ENCODE data around the gene FURIN.
"Not testable (repeated sequence)": the region's sequence is repeated elsewhere in the genome, so short reads cannot be mapped to it uniquely, and the experiment has no call there.

Gene FURIN

DNA sequence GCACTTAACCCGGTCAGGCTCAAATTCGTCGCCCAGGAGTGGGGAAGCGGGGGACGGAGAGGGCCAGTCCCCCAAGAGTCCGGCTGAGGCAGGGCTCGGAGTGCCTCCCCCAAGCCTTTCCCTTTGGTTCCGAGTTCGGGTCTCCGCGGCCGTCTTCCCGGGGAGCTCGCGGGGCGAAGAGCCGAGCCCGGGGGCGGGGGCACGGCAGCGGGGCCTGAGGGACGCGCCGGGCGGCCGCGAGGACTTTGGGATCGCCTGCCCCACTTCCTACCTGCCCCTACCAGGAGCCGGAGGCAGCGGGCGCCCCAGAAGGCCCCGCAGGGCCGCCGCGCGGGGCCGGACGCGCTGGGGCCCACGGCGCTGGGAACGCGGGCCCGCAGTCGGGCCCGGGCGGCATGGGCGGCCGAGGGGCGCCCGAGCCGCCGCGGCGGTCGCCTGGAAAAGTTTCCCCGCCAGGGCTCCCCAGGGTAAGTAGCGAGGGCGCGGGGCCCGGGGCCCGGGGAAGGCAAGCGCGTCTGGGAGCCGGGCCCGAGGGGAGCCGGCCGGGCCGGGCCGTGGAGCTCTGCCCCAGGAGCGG lies 2.8 kb downstream of the FURIN start:
- DNase-seq = peak in 2 of 5 donors; percentile 34 to 57

DNA sequence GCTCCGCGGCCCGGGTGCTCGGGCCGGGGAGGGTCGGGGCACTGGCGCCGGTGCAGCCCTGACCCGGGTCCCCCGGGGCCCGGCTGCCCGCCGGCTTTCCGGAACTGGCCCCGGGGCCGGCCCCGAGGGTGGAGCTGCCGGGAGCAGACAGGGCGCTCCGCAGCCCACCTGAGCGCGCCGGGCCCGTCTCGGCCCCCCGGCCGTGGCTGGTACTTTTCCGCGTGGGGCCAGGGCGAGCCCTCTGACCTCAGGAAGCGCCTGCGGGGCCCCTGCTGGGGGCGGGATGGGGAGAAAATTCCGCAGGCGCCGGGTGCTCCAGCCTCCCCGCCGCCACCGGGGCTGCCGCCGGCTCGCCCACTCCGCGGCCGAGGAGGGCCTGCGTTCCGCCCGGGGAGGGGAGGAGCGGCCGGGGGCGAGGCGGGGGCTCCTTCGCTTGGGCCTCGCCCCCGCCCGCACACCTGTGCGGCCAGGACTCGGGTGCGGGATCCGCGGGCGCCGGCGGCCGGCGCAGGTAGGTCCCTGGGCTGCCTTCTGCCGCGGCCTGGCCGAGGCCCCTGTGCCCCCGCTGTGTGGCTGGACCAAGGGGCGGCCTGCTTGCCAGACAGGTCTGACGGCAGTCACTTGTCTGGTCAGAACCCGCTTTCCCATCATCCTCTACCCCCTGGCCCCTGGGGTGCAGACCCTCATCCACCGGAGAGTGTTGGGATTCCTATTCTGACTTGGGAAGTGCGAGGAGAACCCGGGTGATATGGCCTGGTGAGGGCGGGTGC lies 3.5 kb downstream of the FURIN start:
- DNase-seq = peak in 2 of 5 donors; percentile 25 to 35

DNA sequence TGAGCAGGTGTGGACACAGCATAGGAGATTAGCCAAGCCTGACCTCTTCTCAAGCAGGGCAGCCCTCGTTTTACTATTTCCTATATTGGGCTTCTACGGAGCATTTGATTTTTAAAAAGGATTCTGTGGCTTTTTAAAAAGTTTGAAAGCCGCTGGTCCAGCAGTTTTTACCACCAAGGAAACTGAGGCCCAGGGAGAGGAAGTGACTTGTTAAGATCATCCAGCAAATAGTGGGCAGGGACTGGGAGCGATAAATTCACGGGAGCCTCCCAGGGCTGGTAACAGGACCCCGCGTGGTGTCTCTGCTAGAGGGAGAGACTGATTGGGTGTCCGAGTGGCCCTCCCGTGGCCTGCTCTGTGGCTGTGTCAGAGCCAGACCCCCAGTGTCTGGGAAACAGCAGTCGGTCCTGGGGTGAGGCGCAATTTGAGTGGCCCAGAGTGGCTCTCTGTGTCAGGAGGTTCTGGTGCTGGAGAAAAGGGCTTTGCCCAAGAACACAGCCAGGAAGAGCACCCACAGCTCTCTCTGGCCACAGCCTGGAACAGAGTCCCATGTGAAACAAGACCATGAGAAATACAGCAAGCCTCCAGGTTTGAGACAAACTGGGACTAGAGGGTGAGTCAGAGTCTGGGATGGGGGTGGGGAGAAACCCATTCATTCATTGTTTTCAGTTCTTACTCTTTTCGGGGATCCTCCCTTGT lies 4.2 kb downstream of the FURIN start:
- DNase-seq = peak in 1 of 5 donors; percentile 63

DNA sequence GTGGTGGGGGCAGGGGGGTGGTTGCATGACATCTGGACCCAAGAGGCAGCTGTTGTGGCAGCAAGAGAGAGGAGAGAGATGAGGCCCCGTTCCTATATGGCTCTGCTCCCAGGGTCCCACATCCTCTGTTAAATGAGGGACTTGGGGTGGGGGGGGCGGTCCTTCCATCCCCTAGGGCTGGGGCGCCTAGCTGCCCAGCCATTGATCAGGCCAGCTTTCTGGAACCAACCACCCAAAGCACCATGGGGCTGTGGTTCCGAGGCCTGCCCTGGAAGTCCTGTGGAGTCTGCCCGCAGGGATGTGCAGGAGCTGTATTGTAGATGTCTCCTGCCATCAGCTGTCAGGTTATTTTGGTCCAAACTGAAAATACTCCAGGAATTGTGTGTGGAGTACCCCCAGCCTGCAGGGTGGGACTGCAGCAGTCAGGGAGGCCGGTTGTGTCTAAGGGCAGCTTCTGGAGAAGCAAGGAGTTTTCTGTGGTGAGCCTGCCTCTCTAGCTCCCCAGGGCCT lies 5.2 kb downstream of the FURIN start:
- DNase-seq = no peak

DNA sequence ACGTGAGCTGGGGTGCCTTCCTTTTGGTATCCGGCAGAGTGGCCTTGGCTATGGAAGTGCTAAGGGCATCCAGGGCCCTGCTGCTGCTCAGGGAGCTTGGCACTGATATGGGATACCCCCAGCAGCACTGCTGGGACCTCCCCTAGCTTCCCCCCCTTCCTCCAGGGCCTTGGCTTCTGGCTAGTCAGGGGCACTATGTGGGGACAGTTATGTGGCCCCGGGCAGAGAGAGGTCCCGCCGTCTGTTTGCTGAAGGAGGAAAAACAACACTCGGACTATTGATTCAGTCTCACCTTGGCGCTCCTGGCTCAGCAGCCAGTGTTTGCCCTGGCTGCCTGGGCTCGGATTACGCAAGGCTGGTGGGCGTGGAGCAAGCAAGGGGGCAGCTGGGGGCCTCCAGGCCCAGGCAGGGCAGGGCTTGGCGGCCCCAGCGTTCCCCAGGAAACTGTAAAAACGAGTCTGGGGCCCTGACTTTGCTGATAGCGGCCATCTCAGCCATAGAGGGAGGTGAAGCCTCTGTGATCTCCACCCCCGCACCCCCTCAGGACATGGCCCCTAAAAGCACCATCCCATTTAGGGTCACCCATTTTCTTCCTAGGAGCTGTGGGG lies 5.7 kb downstream of the FURIN start:
- no peak for DNase-seq

DNA sequence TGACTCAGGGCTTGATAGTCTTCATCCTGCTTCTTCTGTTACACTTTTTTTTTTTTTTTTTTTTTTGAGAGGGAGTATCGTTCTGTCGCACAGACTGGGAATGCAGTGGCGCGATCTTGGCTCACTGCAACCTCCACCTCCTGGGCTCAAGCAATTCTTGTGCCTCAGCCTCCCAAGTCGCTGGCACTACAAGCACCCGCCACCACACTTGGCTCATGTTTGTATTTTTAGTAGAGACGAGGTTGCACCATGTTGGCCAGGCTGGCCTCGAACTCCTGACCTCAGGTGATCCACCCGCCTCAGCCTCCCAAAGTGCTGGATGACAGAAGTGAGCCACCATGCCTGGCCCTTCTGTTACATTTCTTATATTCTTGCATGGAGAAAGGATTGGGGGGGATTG lies 6.6 kb downstream of the FURIN start:
- DNase-seq = not testable (repeated sequence)

DNA sequence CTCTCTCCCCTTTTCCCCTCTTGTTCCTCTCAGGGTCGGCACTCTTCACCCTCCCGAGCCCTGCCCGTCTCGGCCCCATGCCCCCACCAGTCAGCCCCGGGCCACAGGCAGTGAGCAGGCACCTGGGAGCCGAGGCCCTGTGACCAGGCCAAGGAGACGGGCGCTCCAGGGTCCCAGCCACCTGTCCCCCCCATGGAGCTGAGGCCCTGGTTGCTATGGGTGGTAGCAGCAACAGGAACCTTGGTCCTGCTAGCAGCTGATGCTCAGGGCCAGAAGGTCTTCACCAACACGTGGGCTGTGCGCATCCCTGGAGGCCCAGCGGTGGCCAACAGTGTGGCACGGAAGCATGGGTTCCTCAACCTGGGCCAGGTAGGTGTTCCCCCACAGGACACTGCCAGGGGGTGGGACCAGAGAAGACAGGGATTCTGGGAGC lies 7.2 kb downstream of the FURIN start:
- DNase-seq = no peak

DNA sequence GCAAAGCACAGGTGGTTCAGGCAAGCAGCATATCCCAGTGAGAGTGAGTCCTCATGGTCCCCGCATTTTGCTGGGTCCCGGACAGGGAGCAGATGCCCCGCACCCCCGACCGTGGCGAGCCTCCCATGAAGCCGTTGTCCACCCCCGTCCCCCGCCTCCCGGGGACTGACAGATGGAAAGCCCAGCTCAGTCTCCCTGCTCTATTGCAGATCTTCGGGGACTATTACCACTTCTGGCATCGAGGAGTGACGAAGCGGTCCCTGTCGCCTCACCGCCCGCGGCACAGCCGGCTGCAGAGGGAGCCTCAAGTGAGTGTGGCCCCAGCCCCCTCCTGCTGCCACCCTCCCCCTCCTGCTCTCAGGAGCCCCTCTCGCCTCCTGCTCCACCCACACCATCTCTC lies 7.7 kb downstream of the FURIN start:
- no peak for DNase-seq

DNA sequence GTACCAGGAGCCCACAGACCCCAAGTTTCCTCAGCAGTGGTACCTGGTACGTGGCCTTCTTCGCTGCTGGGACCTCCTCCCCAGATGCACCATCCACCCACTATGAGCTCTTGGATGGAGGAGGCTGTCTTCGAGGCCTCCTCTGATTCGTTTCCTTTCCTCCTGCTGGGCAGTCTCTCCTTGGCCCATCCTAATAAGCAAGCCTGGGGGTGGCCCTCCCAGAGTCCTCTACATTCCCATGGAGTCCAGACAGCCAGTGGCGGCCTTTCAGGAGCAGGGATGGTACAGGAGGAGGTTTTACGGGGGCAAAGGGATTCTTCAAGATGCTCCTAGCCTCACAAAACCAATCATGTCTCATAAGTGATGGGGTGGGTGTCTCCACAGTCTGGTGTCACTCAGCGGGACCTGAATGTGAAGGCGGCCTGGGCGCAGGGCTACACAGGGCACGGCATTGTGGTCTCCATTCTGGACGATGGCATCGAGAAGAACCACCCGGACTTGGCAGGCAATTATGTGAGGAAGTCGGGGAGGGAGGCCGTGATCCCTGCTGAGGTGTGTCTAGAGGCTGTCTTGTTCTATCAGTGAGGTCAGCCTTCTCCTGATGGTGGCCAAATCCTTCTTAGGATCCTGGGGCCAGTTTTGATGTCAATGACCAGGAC lies 8.3 kb downstream of the FURIN start:
- no peak for DNase-seq

DNA sequence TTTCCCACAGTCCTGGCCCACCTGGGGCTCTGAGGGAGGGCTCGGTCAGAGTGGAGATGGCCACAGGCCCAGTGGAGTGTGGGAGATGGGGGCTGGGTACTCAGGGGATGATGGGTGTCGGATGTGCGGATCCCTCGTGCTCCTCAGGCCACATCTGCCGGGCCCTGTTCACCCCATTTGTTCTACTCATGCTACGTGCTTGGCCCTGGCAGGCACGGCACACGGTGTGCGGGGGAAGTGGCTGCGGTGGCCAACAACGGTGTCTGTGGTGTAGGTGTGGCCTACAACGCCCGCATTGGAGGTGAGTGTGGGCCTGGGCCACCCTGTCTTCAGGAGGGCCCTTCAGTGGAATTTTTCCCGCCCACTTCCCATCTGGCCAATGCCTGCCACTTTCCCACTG lies 8.9 kb downstream of the FURIN start:
- DNase-seq = no peak

DNA sequence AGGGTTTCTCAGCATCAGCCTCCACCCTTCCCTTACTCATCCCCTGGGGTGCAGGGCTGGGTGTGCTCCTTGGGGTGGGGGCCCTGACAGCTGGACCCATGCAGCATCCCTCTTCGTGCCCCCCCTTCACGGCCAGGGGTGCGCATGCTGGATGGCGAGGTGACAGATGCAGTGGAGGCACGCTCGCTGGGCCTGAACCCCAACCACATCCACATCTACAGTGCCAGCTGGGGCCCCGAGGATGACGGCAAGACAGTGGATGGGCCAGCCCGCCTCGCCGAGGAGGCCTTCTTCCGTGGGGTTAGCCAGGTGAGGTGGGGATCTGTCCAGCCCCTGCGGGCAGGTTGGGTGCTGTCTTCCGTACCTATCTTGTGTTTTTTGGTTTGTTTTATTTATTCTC lies 9.6 kb downstream of the FURIN start:
- no peak for DNase-seq

DNA sequence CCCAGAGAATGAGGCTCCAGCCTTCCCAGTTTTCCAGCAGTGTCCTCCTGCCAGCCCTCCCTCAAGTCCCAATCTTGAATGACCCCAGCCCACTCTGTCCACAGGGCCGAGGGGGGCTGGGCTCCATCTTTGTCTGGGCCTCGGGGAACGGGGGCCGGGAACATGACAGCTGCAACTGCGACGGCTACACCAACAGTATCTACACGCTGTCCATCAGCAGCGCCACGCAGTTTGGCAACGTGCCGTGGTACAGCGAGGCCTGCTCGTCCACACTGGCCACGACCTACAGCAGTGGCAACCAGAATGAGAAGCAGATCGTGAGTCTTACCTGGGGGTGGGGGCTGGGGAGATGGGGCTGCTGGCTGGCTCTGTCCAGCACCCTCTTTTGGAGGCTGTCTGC lies 10.3 kb downstream of the FURIN start:
- no peak for DNase-seq

DNA sequence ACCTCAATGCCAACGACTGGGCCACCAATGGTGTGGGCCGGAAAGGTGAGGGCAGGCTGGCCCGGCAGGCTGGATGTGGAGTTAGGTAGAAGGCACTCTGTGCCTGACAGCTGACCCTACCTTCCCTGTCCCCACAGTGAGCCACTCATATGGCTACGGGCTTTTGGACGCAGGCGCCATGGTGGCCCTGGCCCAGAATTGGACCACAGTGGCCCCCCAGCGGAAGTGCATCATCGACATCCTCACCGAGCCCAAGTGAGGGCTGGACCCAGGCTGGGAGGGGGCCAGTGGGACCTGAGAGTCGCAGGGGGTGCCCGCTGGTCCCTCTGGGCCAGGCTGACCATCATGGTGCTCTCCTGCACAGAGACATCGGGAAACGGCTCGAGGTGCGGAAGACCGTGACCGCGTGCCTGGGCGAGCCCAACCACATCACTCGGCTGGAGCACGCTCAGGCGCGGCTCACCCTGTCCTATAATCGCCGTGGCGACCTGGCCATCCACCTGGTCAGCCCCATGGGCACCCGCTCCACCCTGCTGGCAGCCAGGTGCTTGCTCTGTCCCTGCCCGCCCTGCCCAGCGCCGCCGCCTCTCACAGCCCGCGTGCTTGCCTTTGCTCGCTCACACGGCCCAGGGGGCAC lies 11.5 kb downstream of the FURIN start:
- no peak for DNase-seq

DNA sequence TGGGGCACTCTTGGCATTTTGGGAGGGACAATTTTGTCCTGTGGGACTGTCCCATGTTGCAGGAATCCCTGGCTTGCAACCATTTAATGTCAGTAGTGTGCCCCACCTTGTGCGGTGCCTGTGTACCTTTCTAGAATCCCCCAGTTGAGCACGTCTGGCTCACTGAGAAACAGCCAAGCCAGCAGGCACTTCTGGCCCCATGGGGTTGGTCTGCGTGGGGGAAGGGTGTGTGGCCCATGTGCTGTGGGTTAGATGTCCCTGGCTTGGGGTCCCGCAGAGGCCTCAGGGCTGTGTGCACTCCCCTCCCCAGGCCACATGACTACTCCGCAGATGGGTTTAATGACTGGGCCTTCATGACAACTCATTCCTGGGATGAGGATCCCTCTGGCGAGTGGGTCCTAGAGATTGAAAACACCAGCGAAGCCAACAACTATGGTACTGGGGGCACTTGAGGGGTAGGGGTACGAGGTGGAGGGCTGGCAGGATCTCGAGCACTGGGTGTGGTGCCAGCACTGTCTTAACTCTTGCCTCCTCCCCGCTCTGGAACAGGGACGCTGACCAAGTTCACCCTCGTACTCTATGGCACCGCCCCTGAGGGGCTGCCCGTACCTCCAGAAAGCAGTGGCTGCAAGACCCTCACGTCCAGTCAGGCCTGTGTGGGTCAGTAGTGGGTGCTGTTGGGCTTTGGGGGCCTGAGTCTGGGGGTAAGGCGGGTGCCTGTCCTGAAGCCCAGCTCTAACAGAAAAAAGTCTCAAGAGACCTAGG lies 12.2 kb downstream of the FURIN start:
- no peak for DNase-seq

DNA sequence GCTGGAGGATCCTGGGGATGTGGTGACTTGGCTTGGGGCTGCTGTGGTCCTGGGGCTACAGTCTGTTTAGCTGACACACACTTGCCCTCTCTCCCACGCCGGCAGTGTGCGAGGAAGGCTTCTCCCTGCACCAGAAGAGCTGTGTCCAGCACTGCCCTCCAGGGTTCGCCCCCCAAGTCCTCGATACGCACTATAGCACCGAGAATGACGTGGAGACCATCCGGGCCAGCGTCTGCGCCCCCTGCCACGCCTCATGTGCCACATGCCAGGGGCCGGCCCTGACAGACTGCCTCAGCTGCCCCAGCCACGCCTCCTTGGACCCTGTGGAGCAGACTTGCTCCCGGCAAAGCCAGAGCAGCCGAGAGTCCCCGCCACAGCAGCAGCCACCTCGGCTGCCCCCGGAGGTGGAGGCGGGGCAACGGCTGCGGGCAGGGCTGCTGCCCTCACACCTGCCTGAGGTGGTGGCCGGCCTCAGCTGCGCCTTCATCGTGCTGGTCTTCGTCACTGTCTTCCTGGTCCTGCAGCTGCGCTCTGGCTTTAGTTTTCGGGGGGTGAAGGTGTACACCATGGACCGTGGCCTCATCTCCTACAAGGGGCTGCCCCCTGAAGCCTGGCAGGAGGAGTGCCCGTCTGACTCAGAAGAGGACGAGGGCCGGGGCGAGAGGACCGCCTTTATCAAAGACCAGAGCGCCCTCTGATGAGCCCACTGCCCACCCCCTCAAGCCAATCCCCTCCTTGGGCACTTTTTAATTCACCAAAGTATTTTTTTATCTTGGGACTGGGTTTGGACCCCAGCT lies 13.0 kb downstream of the FURIN start:
- DNase-seq = no peak

DNA sequence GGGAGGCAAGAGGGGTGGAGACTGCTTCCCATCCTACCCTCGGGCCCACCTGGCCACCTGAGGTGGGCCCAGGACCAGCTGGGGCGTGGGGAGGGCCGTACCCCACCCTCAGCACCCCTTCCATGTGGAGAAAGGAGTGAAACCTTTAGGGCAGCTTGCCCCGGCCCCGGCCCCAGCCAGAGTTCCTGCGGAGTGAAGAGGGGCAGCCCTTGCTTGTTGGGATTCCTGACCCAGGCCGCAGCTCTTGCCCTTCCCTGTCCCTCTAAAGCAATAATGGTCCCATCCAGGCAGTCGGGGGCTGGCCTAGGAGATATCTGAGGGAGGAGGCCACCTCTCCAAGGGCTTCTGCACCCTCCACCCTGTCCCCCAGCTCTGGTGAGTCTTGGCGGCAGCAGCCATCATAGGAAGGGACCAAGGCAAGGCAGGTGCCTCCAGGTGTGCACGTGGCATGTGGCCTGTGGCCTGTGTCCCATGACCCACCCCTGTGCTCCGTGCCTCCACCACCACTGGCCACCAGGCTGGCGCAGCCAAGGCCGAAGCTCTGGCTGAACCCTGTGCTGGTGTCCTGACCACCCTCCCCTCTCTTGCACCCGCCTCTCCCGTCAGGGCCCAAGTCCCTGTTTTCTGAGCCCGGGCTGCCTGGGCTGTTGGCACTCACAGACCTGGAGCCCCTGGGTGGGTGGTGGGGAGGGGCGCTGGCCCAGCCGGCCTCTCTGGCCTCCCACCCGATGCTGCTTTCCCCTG lies 13.8 kb downstream of the FURIN start:
- DNase-seq = no peak

DNA sequence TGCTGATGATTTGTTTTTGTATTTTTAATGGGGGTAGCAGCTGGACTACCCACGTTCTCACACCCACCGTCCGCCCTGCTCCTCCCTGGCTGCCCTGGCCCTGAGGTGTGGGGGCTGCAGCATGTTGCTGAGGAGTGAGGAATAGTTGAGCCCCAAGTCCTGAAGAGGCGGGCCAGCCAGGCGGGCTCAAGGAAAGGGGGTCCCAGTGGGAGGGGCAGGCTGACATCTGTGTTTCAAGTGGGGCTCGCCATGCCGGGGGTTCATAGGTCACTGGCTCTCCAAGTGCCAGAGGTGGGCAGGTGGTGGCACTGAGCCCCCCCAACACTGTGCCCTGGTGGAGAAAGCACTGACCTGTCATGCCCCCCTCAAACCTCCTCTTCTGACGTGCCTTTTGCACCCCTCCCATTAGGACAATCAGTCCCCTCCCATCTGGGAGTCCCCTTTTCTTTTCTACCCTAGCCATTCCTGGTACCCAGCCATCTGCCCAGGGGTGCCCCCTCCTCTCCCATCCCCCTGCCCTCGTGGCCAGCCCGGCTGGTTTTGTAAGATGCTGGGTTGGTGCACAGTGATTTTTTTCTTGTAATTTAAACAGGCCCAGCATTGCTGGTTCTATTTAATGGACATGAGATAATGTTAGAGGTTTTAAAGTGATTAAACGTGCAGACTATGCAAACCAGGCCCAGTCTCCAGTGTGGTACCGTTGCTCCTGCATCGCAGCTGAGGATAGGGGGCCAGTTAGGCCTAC lies 14.6 kb downstream of the FURIN start:
- DNase-seq = no peak

DNA sequence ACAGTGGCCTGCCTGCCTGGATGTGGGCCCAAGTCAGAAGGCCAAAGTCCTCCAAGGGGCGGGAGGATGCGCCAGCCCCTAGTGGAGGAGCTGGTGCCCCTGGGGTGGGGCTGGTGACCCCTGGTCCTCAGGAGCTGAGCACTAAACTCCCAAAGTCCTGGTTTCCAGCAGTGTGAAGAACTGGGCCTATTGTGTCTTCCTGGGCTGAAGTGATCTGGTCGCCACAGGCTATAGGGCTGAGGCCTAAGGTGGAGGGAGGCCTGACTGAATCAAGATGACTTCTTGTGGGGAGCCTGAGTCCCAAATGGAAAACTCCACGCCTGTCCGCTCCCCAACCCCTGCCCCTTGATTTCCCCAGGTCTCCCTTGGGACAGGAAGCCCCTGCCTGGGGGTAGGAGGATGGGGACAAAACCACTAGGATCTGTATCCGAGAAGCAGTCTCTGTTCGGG lies 15.2 kb downstream of the FURIN start:
- no peak for DNase-seq

Measured in T-helper 1 cell (primary cell).